HG03159 (cell line): ENCODE data around the gene PSPC1.
"Not testable (repeated sequence)": the region's sequence is repeated elsewhere in the genome, so short reads cannot be mapped to it uniquely, and the experiment has no call there.

ENCODE experiments used
- ATAC-seq: cut with Tn5 transposase; IDR thresholded peaks from one replicate; pipeline ENCODE4 v1.9.1; 2021; ENCODE audit warnings: mild to moderate bottlenecking, moderate library complexity; ENCODE audit not compliant: unreplicated experiment

The PSPC1 gene

GRCh38 chr13:19766591-19766990 lies 16.2 kb downstream of the PSPC1 start:
- ATAC-seq: no peak

GRCh38 chr13:19764237-19764636 lies 18.5 kb downstream of the PSPC1 start:
- ATAC-seq: no peak

- ATAC-seq: no peak
These were observed 19.1 kb downstream of the PSPC1 start for GRCh38 chr13:19763618-19764017.

GRCh38 chr13:19759669-19760068 lies 23.1 kb downstream of the PSPC1 start:
- no peak for ATAC-seq

- ATAC-seq: no peak
These were observed 40.1 kb downstream of the PSPC1 start for GRCh38 chr13:19742643-19743042.

GRCh38 chr13:19737844-19738557 lies 44.7 kb downstream of the PSPC1 start:
- ATAC-seq: no peak

- ATAC-seq: no peak
These were observed 56.1 kb downstream of the PSPC1 start for GRCh38 chr13:19726611-19727010.

- no peak for ATAC-seq
These were observed 57.4 kb downstream of the PSPC1 start for GRCh38 chr13:19725320-19725719.

- ATAC-seq: no peak
These were observed 62.7 kb downstream of the PSPC1 start for GRCh38 chr13:19720039-19720438.

- no peak for ATAC-seq
These were observed 69.4 kb downstream of the PSPC1 start for GRCh38 chr13:19713186-19713965.

GRCh38 chr13:19709782-19710181 lies 73.0 kb downstream of the PSPC1 start:
- ATAC-seq: not testable (repeated sequence)

GRCh38 chr13:19709039-19709438 lies 73.7 kb downstream of the PSPC1 start:
- ATAC-seq: not testable (repeated sequence)

- ATAC-seq: not testable (repeated sequence)
These were observed 78.5 kb downstream of the PSPC1 start for GRCh38 chr13:19704256-19704655.

GRCh38 chr13:19701619-19702018 lies 81.1 kb downstream of the PSPC1 start:
- ATAC-seq: not testable (repeated sequence)

GRCh38 chr13:19700963-19701362 lies 81.8 kb downstream of the PSPC1 start:
- ATAC-seq: not testable (repeated sequence)

- ATAC-seq: no peak
These were observed 86.9 kb downstream of the PSPC1 start for GRCh38 chr13:19695829-19696228.

- no peak for ATAC-seq
These were observed 87.3 kb downstream of the PSPC1 start for GRCh38 chr13:19695428-19695827.

- not testable (repeated sequence) for ATAC-seq
These were observed 91.3 kb downstream of the PSPC1 start for GRCh38 chr13:19691447-19691846.

- no peak for ATAC-seq
These were observed 97.3 kb downstream of the PSPC1 start for GRCh38 chr13:19685437-19685836.

GRCh38 chr13:19685034-19685433 lies 97.7 kb downstream of the PSPC1 start:
- no peak for ATAC-seq

GRCh38 chr13:19681517-19681916 lies 101.2 kb downstream of the PSPC1 start:
- no peak for ATAC-seq

- ATAC-seq: no peak
These were observed 102.0 kb downstream of the PSPC1 start for GRCh38 chr13:19680751-19681150.
